ENCODE measurements around the gene PDE6C. TPM values are rescaled to one million over a fixed set of nuclear protein-coding genes. Genes with fewer than 3 reads are reported as not detected.

The PDE6C gene
- total and polyA plus RNA-seq, 2 donors (not counting 1 experiment from before 2014, with no cell fraction given): not detected

DNA sequence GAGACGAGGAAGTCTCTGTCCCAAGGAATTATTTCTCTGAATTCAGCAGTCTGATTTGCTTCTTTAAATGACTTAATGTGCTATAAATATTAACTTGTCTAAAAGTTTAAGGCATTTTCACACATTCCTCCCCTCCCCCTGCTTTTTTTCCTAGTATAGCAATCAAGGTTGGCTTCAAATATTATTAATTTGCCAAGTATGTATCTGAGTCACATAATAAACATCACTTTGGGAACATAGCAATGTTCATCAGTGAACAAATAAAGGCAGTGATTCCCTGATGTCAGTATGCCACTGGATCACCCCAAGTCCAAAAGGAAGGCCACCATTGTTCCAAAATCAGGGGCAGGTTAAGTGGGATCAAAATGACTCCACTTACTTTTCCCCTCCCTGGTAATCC, 40.5 kb downstream of the PDE6C start:
- Histone ChIP-seq H3K9me3 (ENCODE audit: control insufficient read depth, insufficient read depth, low read depth, low read length) (no peaks in the 10 kb centered on the region), H3K4me2 (ENCODE audit: extremely low read depth, insufficient read depth, low read length) (no peak overlapping the region), H3K79me2 (ENCODE audit: control insufficient read depth, insufficient read depth, low read length) (no peaks in the 10 kb centered on the region), H3K27ac (ENCODE audit: insufficient read depth, low read length) (no peak overlapping the region), H3K27me3 (ENCODE audit: control insufficient read depth, insufficient read depth, low read length) (no peaks in the 10 kb centered on the region), H2AFZ (ENCODE audit: low read length) (no peak overlapping the region), H4K20me1 (ENCODE audit: control insufficient read depth, extremely low read depth, insufficient read depth, low read length) (no peaks in the 10 kb centered on the region), H3K4me3 (replicated peaks in 1 of 4; ENCODE audit: control extremely low read depth in 1 of 4, insufficient read depth in 1 of 4, low read depth in 3 of 4, low read length in 4 of 4) (no peak overlapping the region), H3K36me3 (ENCODE audit: control insufficient read depth, insufficient read depth, low read length) (no peaks in the 10 kb centered on the region), H3K9ac (ENCODE audit: insufficient read depth, low read length) (no peak overlapping the region), H3K4me1 (ENCODE audit: control insufficient read depth, extremely low read depth, insufficient read depth, low read length) (no peaks in the 10 kb centered on the region)
- TF ChIP-seq EZH2 (IDR thresholded peaks at IDR 0.05; ENCODE audit: low read length, missing control alignments): no peak
- DNase-seq (ENCODE audit: low read depth in 2 of 2): peak; percentile 5 to 66

DNA sequence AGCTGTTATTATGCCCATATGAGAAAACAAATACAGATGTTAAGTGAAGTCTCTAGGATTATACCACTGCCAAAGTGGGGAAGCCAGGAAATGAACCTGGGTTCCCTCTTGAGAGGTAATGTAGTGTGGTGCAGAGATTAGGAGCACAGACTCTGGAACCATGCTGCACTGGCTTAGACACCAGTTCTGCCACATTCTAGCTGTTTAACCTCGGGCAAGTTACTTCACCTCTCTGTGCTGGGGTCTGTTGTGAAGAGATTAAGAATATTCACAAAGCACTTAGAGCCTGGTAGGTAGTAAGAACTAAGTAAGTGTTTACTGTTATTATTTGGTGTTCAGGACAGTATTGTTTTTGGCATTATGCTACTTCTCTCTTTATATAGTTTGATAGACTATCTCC, 41.9 kb downstream of the PDE6C start:
- H3K9ac ChIP-seq (ENCODE audit: insufficient read depth, low read length): no peak overlapping the region
- no peak overlapping the region for H3K27ac ChIP-seq (ENCODE audit: insufficient read depth, low read length)
- H3K79me2 ChIP-seq (ENCODE audit: control insufficient read depth, insufficient read depth, low read length): no peaks in the 10 kb centered on the region
- no peaks in the 10 kb centered on the region for H3K9me3 ChIP-seq (ENCODE audit: control insufficient read depth, insufficient read depth, low read depth, low read length)
- TF ChIP-seq EZH2 (IDR thresholded peaks at IDR 0.05; ENCODE audit: low read length, missing control alignments): no peak
- no peaks in the 10 kb centered on the region for H3K36me3 ChIP-seq (ENCODE audit: control insufficient read depth, insufficient read depth, low read length)
- no peak overlapping the region for H2AFZ ChIP-seq (ENCODE audit: low read length)
- H3K4me2 ChIP-seq (ENCODE audit: extremely low read depth, insufficient read depth, low read length): no peak overlapping the region
- H3K4me3 ChIP-seq (replicated peaks in 1 of 4; ENCODE audit: control extremely low read depth in 1 of 4, insufficient read depth in 1 of 4, low read depth in 3 of 4, low read length in 4 of 4): no peak overlapping the region
- no peak for DNase-seq (ENCODE audit: low read depth in 2 of 2)
- H3K27me3 ChIP-seq (ENCODE audit: control insufficient read depth, insufficient read depth, low read length): no peaks in the 10 kb centered on the region
- H4K20me1 ChIP-seq (ENCODE audit: control insufficient read depth, extremely low read depth, insufficient read depth, low read length): no peaks in the 10 kb centered on the region
- H3K4me1 ChIP-seq (ENCODE audit: control insufficient read depth, extremely low read depth, insufficient read depth, low read length): no peaks in the 10 kb centered on the region

DNA sequence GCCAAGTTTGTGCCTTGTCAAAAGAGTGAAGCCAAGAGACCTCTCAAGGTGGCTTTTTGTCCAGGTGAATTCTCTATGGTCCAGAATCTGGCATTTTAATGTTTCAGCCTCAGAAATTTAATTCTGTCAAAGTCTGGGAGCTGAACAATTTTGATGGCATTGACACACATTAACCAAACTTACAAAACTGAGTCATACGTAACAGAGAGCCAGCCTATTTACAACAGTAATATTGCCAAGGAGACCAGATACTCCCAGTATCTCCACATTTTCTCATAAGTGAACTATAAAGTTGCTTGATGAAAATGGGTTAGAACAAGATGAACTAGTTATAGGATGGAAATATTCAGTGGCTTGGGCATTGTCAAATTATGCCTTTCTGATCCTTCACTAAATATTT, 43.8 kb downstream of the PDE6C start:
- H2AFZ ChIP-seq (ENCODE audit: low read length): no peak overlapping the region
- no peak for TF ChIP-seq EZH2 (IDR thresholded peaks at IDR 0.05; ENCODE audit: low read length, missing control alignments)
- TF ChIP-seq, protein P1, sequence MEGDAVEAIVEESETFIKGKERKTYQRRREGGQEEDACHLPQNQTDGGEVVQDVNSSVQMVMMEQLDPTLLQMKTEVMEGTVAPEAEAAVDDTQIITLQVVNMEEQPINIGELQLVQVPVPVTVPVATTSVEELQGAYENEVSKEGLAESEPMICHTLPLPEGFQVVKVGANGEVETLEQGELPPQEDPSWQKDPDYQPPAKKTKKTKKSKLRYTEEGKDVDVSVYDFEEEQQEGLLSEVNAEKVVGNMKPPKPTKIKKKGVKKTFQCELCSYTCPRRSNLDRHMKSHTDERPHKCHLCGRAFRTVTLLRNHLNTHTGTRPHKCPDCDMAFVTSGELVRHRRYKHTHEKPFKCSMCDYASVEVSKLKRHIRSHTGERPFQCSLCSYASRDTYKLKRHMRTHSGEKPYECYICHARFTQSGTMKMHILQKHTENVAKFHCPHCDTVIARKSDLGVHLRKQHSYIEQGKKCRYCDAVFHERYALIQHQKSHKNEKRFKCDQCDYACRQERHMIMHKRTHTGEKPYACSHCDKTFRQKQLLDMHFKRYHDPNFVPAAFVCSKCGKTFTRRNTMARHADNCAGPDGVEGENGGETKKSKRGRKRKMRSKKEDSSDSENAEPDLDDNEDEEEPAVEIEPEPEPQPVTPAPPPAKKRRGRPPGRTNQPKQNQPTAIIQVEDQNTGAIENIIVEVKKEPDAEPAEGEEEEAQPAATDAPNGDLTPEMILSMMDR (conservative IDR thresholded peaks at IDR 0.05 in 1 of 2, IDR thresholded peaks at IDR 0.05 in 1 of 2; ENCODE audit: low read depth in 1 of 2, low read length in 2 of 2): no peak
- no peak for DNase-seq (ENCODE audit: low read depth in 2 of 2)

DNA sequence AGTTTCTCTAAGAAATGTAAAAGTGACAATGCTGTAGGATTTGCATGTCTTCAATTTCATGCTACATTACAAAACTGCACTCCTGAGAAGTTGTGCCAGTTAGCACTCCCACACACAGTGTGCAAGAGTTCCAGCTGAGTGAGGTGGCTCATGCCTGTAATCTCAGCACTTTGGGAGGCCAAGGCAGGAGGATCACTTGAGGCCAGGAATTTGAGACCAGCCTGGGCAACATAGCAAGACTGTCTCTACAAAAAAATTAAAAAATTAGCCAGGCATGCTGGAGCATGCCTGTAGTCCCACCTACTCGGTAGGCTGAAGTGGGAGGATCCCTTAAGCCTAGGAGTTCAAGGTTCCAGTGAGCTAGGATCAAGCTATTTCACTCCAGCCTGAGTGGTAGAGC, 45.4 kb downstream of the PDE6C start:
- no peaks in the 10 kb centered on the region for H3K36me3 ChIP-seq (ENCODE audit: control insufficient read depth, insufficient read depth, low read length)
- no peak overlapping the region for H3K4me2 ChIP-seq (ENCODE audit: extremely low read depth, insufficient read depth, low read length)
- H3K27me3 ChIP-seq (ENCODE audit: control insufficient read depth, insufficient read depth, low read length): no peaks in the 10 kb centered on the region
- H3K4me3 ChIP-seq (replicated peaks in 1 of 4; ENCODE audit: control extremely low read depth in 1 of 4, insufficient read depth in 1 of 4, low read depth in 3 of 4, low read length in 4 of 4): no peak overlapping the region
- no peak for TF ChIP-seq EZH2 (IDR thresholded peaks at IDR 0.05; ENCODE audit: low read length, missing control alignments)
- TF ChIP-seq, protein P1 (conservative IDR thresholded peaks at IDR 0.05 in 1 of 2, IDR thresholded peaks at IDR 0.05 in 1 of 2; ENCODE audit: low read depth in 1 of 2, low read length in 2 of 2): no peak
- H3K79me2 ChIP-seq (ENCODE audit: control insufficient read depth, insufficient read depth, low read length): no peaks in the 10 kb centered on the region
- no peaks in the 10 kb centered on the region for H3K4me1 ChIP-seq (ENCODE audit: control insufficient read depth, extremely low read depth, insufficient read depth, low read length)
- no peak for DNase-seq (ENCODE audit: low read depth in 2 of 2)
- no peaks in the 10 kb centered on the region for H4K20me1 ChIP-seq (ENCODE audit: control insufficient read depth, extremely low read depth, insufficient read depth, low read length)
- no peak overlapping the region for H2AFZ ChIP-seq (ENCODE audit: low read length)
- no peaks in the 10 kb centered on the region for H3K9me3 ChIP-seq (ENCODE audit: control insufficient read depth, insufficient read depth, low read depth, low read length)
- no peak overlapping the region for H3K9ac ChIP-seq (ENCODE audit: insufficient read depth, low read length)
- H3K27ac ChIP-seq (ENCODE audit: insufficient read depth, low read length): no peak overlapping the region

More for the DNA sequence above, 43.8 kb downstream of the PDE6C start:
- Histone ChIP-seq H3K9me3 (ENCODE audit: control insufficient read depth, insufficient read depth, low read depth, low read length) (no peaks in the 10 kb centered on the region), H3K4me3 (replicated peaks in 1 of 4; ENCODE audit: control extremely low read depth in 1 of 4, insufficient read depth in 1 of 4, low read depth in 3 of 4, low read length in 4 of 4) (no peak overlapping the region), H3K4me2 (ENCODE audit: extremely low read depth, insufficient read depth, low read length) (no peak overlapping the region), H3K27me3 (ENCODE audit: control insufficient read depth, insufficient read depth, low read length) (no peaks in the 10 kb centered on the region), H3K36me3 (ENCODE audit: control insufficient read depth, insufficient read depth, low read length) (no peaks in the 10 kb centered on the region), H4K20me1 (ENCODE audit: control insufficient read depth, extremely low read depth, insufficient read depth, low read length) (no peaks in the 10 kb centered on the region), H3K4me1 (ENCODE audit: control insufficient read depth, extremely low read depth, insufficient read depth, low read length) (no peaks in the 10 kb centered on the region), H3K79me2 (ENCODE audit: control insufficient read depth, insufficient read depth, low read length) (no peaks in the 10 kb centered on the region), H3K9ac (ENCODE audit: insufficient read depth, low read length) (no peak overlapping the region), H3K27ac (ENCODE audit: insufficient read depth, low read length) (no peak overlapping the region)
